OCI-LY1 (cell line): ENCODE results near the gene MRGPRF.

Experiments
- CTCF ChIP-seq: fragments of 200-600 bp; sonication (generic), shearing (Covaris generic); IDR thresholded peaks from 2 replicates; pipeline ENCODE4 v1.5.1; 2017; ENCODE audit warnings: mild to moderate bottlenecking, antibody characterized with exemption, low read length, moderate library complexity, mixed read lengths
- EZH2 ChIP-seq: fragments of 200-600 bp; sonication (generic), shearing (Covaris generic); IDR thresholded peaks from 2 replicates; pipeline ENCODE4 v1.8.0; 2017; ENCODE audit warnings: borderline replicate concordance, mixed run types, mild to moderate bottlenecking, antibody characterized with exemption, low read length, moderate library complexity, mixed read lengths

DNA sequence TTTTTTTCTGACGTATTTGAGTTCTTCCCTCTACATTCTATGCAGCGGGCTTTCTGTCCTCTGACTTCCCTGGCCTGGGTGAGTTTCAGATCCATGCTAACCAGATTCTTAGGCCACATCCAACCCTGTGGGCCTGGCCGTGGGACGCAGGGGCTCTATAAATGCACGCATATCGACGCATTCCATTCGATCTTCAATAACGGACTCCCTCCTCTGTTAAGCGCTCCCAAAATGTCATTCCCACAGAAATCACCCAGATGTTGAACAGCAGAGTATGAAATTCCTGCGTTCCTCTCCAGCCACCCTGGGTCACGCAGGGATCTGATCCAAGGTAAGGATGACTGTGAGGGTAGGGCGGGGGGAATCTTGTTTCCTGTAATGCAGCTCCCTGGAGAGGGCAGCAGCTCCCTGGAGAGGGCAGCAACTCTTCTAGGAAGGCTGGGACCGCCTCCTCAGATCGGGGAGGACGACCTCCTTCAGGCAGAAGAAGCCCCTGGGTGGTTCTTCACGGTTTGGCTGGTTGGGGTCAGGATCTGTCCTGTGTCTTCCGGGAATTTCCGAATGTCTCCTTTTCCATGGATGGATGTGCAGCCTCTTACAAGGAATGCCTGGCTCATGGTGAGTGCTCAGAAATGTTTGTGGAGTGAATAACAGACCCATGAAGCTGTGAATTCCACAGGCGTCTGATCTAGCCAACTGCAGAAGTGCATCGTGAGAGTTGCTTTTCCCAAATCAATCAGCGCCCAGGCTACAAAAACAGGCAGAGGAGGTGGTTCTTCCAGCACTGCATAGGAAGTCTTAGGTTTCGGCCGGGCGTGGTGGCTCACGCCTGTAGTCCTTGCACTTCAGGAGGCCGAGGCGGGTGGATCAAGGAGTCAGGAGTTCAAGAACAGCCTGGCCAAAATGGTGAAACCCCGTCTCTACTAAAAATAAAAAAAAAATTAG lies 44.5 kb downstream of the MRGPRF start:
- TF ChIP-seq CTCF = no peak
- no peak for TF ChIP-seq EZH2
